ENCODE results near the gene YBX3.
"Not testable (repeated sequence)": the region's sequence is repeated elsewhere in the genome, so short reads cannot be mapped to it uniquely, and the experiment has no call there.

Gene YBX3

DNA sequence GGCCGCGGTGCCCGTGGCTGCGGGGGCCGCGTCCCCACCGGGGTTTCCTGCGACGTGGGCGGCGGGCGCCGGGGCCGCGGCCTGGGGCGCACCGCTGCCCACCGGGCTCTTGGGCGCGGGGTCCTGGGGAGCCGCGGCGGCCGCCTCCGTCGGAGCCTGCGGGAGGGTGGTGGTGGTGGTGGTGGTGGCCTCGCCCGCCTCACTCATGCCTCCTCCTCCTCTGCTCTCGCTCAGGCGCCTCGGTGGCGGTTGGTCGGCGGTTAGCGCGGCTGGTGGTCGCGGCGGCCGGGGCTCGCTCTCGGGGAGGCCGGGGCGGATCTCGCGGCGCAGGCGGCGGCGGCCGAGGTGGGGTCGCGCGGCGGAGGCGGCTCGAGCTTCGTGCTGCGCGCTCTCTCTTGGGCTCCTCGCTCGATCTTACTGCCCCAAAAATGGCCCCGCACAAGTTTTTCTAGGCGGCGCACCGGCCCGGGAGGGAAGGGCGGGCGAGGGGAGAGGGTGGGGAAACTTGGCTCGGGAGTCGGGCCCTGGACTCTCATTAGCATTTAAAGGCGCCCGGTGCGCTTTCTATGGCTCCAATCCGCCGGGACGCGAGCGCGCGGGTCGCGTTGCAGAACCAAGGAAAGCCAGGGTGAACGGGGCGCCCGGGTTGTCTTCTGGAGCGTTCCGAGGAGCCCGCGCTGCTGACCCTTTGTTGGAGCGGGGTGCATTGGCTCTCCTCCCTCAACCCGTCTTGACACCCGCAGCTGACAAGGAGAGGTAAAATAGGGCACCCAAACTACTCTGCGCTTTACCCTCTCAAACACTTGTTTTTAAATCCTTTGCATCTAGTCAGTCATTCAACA lies at the start of gene YBX3:
Gene YBX3 (minus strand): TSS at position 419 of the 842 bp plus-strand sequence. CDS start 212 bp downstream, at position 207.
- DNase-seq: no peak

DNA sequence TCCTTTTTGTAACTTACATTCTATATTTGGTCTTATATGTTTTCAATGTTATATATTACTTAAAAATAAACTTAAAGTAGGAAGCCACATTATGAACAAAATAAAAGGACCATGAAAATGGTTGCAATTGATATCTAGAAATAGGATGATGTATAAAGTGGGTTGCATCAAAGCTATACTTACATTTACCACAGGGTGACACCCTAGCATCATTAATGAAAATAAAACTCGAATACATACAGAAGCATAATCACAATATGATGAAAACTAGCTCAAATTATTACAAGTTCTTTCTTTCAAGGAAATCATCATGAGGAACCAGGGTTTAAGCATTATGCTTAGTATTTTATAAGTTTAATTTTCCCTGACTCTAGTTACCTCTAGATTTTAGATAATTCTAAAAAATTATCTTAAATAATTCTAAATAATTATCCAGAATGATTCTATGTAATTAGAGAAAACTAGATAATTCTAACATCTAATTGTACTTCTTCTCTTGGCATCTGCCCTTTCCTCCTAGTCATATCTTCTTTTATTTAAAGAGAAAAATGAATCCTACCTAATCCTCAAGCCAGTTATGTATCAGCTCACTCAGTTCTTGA lies 48.1 kb upstream of the YBX3 start:
- DNase-seq: peak; percentile 71

DNA sequence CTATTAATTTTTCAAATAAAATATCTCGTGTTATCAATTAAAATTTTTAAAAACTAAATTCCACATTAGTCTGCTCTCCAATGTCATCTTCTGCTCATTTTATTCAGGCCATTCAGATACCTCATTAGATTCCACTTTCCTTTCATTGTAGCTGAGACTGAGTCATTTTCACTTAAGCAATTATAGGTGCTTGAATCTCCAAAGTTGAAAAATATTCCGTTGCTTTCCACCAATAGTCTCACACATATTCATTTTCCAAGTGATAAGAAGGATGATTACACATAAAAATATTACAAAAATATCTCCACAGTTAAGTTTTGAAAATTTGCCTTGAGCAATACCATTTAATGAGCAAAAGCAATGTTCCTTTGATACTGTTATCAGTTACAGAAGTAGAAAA lies 36.5 kb upstream of the YBX3 start:
- DNase-seq: no peak

DNA sequence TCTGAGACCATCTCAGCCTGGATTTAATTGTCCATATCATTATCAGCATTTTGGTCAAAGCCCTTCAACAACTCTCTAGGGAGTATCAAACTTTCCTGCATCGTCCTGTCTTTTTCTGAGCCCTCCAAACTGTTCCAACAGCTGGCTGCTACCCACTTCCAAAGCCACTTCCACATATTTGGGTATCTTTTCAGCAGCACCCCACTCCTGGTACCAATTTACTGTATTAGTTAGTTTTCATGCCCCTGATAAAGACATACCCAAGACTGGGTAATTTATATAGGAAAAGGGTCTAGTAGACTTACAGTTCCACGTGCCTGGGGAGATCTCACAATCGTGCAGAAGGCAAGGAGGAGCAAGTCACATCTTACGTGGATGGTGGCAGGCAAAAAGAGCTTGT lies 33.1 kb upstream of the YBX3 start:
- no peak for DNase-seq

DNA sequence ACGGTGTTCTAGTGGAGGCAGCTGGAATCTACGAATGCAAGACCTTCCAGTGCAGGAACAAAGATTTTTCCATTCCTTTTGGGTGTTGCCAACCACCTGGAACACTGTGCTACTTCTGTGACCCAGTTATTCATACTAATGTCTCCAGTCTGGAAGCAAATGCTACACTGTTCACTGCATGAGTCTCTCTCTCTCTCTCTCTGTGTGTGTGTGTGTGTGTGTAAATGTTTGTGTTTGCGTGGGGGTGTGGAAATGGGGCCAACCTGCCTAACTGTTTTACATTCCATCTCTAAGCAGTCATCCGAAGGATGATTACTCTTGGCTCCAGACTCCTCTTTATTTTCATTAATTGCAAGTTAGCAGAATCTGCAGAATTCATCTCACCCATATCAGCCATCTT lies 29.9 kb upstream of the YBX3 start:
- DNase-seq: no peak

DNA sequence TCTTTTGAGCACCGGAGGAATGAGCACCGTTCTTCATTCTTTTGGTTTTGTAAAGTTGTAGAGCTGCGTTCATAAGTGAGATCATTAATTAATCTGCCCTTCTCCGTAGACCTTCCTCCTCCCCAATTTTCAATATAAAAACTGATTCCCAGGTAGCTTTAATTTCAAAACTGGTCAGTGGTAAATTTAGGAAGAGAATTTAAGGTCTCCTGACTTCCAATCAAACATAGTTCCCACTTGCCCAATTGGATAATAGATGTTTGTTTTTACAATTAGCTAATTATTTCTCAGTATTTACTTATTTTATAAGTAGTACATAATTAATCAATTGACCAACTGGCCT lies 27.2 kb upstream of the YBX3 start:
- no peak for DNase-seq

DNA sequence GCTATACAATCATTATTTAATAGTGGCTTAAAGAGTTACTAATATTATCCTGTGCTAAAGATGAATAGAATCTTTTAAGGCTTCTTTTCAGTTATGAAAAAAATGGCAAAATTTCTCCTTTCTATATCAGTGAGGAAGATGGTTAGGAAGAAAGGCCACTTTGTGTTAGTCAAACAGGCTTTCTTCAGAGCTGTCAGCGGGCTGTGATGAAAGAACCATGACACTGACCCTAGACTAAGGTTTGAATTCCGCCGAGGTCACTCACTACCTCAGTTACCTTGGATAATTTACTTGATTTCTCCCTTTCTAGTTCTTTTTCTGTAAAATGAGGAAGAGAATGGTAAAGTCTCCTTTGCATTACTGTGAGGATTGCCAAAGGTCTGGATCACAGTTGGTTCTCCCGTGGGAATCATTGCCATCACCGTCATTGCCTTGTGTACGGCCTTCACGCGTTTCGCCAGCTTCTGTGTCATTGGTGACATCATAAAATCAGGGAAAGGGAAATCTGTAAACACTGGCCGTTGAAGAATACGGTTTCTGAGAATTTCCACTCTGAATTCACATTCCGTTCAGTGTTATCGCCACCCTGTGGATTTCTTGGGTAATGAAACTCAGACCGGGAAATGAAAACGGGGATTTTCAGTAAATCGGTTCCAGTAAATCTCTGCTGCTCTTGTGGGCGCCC lies 26.7 kb upstream of the YBX3 start:
- peak; percentile 93 for DNase-seq

DNA sequence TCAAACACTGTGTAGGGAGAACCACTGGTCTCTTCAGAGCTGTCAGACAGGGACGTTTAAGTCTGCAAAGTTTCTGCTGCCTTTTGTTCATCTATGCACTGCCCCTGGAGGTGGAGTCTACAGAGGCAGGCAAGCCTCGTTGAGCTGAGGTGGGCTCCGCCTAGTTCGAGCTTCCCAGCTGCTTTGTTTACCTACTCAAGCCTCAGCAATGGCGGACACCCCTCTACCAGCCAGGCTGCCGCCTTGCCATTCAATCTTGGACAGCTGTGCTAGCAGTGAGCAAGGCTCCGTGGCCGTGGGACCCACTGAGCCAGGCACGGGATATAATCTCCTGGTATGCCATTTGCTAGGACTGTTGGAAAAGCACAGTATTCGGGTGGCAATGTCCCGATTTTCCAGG lies 24.6 kb upstream of the YBX3 start:
- DNase-seq: no peak

DNA sequence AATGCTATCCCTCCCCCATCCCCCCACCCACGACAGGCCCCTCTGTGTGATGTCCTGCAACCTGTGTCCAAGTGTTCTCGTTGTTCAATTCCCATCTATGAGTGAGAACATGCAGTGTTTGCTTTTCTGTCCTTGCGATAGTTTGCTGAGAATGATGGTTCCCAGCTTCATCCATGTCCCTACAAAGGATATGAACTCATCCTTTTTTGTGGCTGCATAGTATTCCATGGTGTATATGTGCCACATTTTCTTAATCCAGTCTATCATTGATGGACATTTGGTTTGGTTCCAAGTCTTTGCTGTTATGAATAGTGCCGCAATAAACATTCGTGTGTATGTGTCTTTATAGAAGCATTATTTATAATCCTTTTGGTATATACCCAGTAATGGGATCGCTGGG lies 20.3 kb upstream of the YBX3 start:
- not testable (repeated sequence) for DNase-seq

DNA sequence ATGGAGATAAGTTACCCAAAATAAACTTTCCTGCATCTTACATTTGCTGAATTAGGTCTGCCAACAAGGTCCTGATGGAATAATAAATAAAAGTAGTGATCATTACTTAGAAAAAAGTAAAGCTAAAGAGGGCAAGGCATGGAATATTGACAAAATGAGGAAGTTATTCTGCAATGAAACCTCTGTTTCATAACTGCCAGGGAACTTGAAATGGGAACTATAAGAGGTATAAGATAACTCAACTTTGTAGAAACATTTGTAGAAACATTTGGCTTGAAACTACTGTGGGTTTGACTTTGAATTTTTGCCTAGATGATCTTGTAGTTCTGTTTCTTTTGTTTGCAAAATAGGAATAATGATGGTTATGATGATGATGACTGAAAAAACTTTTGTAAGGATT lies 18.7 kb upstream of the YBX3 start:
- DNase-seq: no peak

DNA sequence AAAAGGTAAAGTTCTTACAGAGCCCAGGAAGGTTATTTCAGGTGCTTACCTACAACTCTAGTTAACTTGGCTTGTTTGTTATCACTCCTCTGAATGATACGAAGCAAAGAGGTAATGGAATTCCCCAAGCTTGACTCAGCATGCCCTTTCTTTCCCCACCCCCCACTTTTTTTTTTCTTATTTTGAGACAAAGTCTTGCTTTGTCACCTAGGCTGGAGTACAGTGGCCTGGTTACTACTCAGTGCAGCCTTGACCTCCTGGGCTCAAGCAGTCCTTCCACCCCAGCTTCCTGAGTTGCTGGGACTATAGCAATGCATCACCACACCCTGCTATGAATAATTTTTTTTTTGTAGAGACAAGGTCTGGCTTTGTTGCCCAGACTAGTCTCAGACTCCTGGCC lies 17.1 kb upstream of the YBX3 start:
- no peak for DNase-seq

DNA sequence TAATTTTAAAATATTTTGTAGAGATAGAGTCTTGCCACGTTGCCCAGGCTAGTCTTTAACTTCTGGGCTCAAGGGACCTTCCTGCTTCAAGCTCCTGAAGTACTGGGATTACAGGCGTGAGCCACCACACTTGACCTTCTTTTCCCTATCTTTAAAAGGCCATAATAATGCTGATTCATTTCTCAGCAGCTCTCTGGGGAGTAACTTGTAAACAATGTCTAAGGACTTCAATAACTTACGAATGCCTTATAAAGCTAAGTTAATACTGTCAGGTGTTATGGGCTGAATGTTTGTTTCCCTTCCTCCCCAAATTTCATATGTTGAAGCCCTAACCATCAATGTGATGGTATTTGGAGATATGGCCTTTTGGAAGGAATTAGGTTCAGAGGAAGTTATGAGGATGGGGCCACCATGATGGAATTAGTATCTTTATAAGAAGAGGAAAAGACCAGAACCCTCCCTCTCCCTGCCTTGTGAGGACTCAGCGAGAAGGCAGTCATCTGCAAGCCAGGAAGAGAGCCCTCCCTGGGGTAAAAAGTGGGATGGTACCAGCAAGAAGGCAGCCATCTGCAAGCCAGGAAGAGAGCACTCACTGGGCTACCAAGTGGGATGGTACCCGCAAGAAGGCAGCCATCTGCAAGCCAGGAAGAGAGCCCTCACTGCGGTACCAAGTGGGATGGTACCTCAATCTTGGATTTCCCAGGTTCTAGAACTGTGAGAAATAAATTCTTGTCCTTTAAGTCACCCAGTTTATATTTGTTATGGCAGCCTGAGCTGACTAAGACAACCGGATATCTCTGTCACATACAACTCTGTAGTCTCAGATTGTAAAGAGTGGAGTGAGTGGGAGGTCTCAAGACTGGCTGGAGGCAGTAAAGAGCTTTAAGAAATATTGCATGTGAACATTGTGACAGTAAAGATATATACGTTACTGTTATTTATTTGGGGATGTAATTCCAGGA lies 16.3 kb upstream of the YBX3 start:
- no peak for DNase-seq

DNA sequence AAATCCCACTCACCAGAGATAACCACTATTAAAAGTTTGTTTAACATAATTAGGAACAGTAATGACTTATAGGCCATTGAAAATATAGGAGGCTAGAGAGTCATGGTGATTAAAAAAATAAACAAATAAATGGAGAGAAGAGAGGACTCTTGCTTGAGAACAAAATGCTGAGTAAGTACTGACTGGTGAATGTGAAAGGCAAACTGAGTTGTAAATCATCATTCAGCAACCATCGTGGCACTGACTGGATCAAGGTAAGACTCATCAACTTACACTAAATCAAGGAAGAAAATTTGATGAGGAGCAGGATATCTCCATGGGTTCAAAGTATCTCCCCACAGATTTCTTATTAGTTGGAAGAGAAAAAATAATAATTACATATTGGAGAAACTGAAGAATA lies 14.1 kb upstream of the YBX3 start:
- DNase-seq: no peak

DNA sequence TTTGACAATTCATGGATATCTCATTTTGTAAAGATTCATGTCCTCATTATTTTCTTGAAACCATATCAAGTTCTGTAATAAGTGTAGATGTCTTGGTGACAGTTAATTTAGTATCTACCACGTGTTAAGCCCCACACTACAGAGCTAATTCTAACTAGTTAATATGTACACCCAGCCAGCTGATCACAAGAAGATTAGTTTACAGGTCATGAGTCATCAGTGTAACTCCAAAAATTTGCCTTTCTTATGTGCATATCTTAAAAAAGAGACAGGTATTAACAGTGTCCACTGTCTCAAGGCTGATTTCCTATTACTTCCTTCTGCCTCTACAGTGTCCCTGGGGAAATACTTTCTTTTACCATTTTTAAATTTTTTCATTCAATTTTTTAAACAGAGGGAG lies 13.3 kb upstream of the YBX3 start:
- DNase-seq: no peak

DNA sequence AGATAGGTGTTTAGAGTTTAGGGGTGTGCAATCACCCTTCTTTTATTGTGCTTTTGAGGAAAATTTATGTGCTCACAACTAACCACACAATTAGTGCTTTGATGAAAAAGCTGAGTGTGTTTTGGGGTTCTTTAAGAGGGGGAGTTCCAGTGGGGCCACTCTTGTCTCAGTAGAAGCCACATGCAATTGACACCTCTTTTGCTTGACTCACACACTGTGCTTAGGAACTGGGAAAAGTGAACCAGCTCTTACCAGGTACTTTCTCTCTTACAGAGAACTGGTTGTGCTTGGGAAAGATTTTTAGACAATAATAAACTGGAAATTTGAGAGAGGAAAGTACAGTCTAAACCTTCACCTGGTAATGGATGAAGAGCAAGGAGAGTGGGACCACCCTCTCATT lies 12.3 kb upstream of the YBX3 start:
- no peak for DNase-seq

DNA sequence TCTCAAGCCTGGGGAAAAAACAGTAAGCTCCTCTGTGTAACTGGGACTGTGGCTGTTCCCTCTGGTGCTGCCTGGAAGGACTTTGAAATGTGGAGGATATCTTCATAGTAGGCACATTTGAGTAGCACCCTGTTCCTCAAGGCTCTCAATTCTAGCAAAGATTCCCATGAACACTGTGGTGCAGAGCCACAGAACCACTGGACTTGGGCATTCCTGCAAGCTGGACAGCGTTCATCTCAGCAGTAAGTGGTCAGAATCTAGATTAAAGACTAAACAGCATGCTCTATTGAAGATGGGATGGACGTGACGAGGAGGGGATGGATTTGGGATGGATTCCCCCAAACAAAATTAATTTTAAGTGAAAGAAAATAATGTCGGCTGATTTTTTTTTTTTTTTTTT lies 9.4 kb upstream of the YBX3 start:
- DNase-seq: no peak

DNA sequence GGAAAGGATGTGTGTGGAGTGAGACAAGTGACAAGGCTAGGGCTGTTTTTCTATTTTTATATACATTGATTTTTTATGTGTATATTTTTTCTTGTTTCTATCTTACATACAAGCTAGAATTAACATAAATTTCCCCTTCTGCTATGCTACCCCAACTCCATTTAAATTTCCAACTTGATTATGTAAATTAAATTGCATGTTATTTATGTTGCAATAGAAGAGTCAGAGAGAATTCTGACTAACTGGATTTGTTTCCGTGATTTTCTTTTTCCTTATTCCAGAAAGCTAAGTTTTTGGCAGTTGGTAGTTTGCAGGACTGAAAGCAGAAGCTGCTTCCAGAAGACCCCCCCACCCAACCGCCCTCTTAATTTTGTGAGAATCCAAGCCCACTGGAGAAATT lies 8.9 kb upstream of the YBX3 start:
- DNase-seq: no peak

DNA sequence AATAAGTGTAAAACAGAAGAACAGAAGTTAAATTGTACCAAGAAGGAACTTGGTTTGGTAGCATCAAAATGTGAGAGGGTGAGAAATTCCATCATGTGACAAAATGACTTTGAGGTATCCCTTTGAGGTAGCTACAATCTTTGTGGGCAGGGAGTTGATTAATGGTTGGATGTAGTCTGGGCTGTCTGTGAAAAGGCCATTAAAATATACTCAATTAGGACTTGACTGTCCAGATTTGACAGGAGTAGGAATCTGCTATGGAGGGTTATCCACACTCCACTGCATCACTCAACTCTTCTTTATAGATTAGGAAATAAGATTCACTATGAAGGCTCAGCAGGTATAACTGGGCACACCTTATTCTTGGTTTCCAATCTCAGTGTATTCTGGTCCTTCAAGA lies 7.4 kb upstream of the YBX3 start:
- DNase-seq: no peak

DNA sequence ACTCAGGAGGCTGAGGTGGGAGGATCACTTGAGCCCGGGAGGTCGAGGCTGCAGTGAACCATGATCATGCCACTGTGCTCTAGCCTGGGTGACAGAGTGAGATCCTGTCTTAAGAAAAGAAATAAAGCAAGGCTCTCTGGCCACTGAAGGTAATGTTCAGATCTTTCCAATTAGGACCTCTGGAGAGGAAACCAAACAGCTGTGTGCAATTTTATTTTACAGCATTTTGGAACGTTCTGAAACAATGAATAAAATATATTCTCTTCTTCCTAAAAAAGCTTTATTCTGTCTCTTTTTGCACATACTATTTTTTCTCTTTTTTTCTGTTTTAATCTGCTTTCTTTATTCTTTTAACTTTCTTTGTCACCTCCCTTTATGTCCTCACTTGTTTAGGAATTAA lies 5.0 kb upstream of the YBX3 start:
- DNase-seq: no peak

DNA sequence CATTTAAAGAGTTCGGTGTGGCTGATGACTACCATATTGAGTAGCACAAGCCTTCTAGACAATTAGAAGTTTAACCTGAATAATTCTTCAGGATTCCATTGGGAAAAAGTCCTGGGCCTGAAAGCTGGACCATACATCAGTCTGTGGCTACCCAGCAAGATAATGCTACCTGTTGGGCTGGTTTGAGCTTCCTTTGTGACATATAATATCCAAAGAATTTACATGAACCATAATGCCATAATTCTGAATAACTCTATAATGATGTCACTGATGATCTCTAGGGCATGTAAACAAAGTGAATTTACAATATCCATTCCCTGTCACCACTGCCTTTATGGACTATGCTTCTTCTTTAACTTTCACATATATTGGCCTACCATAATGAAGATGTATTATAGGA lies 3.8 kb upstream of the YBX3 start:
- no peak for DNase-seq

DNA sequence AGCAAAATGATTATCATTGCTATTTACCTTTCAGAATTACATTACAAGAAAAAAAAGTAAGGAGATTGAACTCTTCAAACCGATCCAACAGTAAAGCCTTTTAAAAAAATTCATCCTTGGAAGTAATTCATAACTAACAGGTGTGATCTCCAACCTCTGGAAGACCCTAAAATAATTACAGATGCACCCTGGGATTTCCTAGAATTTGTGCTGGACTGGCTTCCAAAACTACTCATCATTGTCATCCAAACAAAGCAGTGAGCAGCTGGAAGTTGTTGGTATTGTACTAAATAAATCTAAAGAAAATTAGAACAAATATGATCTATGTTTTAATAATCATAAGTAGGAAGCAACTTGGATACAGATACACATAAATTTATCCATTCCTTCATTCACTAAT lies 1.9 kb upstream of the YBX3 start:
- no peak for DNase-seq

DNA sequence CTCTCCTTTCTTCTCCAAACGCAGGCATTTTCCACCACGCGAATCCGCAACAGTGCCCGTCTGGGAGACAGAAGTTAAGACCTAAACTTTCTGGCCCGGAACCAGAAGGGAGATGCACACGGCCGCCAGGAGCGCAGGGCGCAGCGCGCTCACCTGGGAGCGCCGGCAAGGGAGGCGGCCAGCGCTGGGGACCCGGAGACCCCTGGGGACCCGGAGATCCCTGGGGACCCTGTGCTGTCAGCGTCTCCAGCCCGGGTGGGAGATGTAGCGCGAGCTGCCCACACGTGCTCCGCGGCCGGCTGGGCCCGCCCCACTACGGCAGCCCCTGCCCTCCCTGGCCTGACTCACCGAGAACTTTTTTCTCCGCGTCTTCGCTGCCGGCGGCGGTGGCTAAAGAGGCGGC lies 620 bp downstream of the YBX3 start:
- DNase-seq: no peak
